ENCODE results near the gene GPR39. TPM values are rescaled to one million over a fixed set of nuclear protein-coding genes. Genes with fewer than 3 reads are reported as not detected.
"Not testable (repeated sequence)": the region's sequence is repeated elsewhere in the genome, so short reads cannot be mapped to it uniquely, and the experiment has no call there.

GPR39 gene
- total and polyA plus RNA-seq, 12 donors = 0.10 to 0.28 (median 0.17) TPM; not detected in 7

- TF ChIP-seq CTCF (IDR thresholded peaks at IDR 0.05) (no peak), POLR2A (IDR thresholded peaks at IDR 0.05) (no peak)
- Histone ChIP-seq H3K27ac (no peak overlapping the region), H3K9me3 (replicated peaks in 1 of 3) (no peaks in the 10 kb centered on the region), H3K36me3 (replicated peaks in 1 of 2) (no peaks in the 10 kb centered on the region), H3K27me3 (no peaks in the 10 kb centered on the region), H3K4me1 (replicated peaks in 1 of 2) (no peaks in the 10 kb centered on the region), H3K4me3 (no peak overlapping the region)
- intact Hi-C loops (cut with DNase I) = no loop called here
- WGBS, 4 donors = 64 to 74% (median 64%) methylated on average over 4 of the region's 4 CpGs
- DNase-seq = no peak
Measured at GRCh38 chr2:132518302-132518701, 101.7 kb downstream of the GPR39 start.

- Histone ChIP-seq H3K4me3 (no peak overlapping the region), H3K9me3 (replicated peaks in 1 of 3) (no peaks in the 10 kb centered on the region), H3K27me3 (no peaks in the 10 kb centered on the region), H3K27ac (no peak overlapping the region), H3K4me1 (replicated peaks in 1 of 2) (no peaks in the 10 kb centered on the region), H3K36me3 (replicated peaks in 1 of 2) (no peaks in the 10 kb centered on the region)
- 48 to 70% (median 61%) methylated on average over 3 of the region's 3 CpGs for whole genome bisulfite sequencing, 4 donors
- intact Hi-C loops (cut with DNase I) = no loop called here
- TF ChIP-seq CTCF (IDR thresholded peaks at IDR 0.05) (no peak), POLR2A (IDR thresholded peaks at IDR 0.05) (no peak)
- DNase-seq = no peak
Measured at GRCh38 chr2:132519566-132519965, 103.0 kb downstream of the GPR39 start.

- H3K27me3 ChIP-seq = no peaks in the 10 kb centered on the region
- no peaks in the 10 kb centered on the region for H3K9me3 ChIP-seq (replicated peaks in 1 of 3)
- no peaks in the 10 kb centered on the region for H3K4me1 ChIP-seq (replicated peaks in 1 of 2)
- intact Hi-C loops (cut with DNase I) = no loop called here
- 53 to 69% (median 64%) methylated on average over 3 of the region's 3 CpGs for WGBS, 4 donors
- no peak overlapping the region for H3K27ac ChIP-seq
- no peaks in the 10 kb centered on the region for H3K36me3 ChIP-seq (replicated peaks in 1 of 2)
- DNase-seq = no peak
- no peak for TF ChIP-seq POLR2A (IDR thresholded peaks at IDR 0.05)
- no peak for TF ChIP-seq CTCF (IDR thresholded peaks at IDR 0.05)
- H3K4me3 ChIP-seq = no peak overlapping the region
Measured at GRCh38 chr2:132521341-132521740, 104.7 kb downstream of the GPR39 start.

GRCh38 chr2:132522901-132523300 is 106.3 kb downstream of the GPR39 start:
- H3K4me1 ChIP-seq (replicated peaks in 1 of 2) = no peaks in the 10 kb centered on the region
- no peaks in the 10 kb centered on the region for H3K27me3 ChIP-seq
- H3K4me3 ChIP-seq = no peak overlapping the region
- no peak for TF ChIP-seq POLR2A (IDR thresholded peaks at IDR 0.05)
- no peak for TF ChIP-seq CTCF (IDR thresholded peaks at IDR 0.05)
- DNase-seq = no peak
- H3K36me3 ChIP-seq (replicated peaks in 1 of 2) = no peaks in the 10 kb centered on the region
- H3K9me3 ChIP-seq (replicated peaks in 1 of 3) = no peaks in the 10 kb centered on the region
- no peak overlapping the region for H3K27ac ChIP-seq
- 56 to 65% (median 61%) methylated on average over 4 of the region's 4 CpGs for WGBS, 4 donors
- intact Hi-C loops (cut with DNase I) = no loop called here

- H3K9me3 ChIP-seq (replicated peaks in 1 of 3); H3K27me3 ChIP-seq; H3K4me1 ChIP-seq (replicated peaks in 1 of 2); DNase-seq; H3K27ac ChIP-seq; H3K36me3 ChIP-seq (replicated peaks in 1 of 2); H3K4me3 ChIP-seq; intact Hi-C loops (cut with DNase I): not testable (repeated sequence)
- WGBS, 4 donors = 47 to 65% (median 54%) methylated on average over 1 of the region's 1 CpG
Measured at GRCh38 chr2:132537061-132537460, 120.5 kb downstream of the GPR39 start.

Data from adrenal gland (tissue), 12 donors.